ENCODE data around the gene IFT122. TPM values are rescaled to one million over a fixed set of nuclear protein-coding genes. Genes with fewer than 3 reads are reported as not detected.

Gene IFT122
- polyA plus RNA-seq, 6 donors from 2014 or later, result 4.4 to 9.7 (median 5.1) TPM; not detected in 1

DNA sequence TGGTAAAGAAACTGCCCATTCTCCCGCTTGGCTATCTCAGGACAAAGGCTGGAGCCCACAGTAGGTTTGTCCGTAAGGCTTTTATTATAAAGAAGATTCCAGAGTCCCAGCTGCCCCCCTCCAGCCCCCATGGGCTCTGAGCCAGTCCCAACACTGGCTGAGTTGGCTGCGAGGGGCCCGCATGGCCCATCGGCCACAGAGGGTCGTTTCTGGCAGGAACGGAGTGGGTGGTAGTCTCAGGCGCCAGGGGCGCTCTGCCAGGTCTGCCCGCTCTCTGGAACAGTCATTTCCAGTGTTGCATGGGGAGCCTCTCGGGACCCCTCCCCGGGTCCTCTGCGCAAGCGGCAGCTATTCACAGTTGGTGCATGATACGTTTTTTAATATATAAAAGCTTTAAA, 115.1 kb downstream of the IFT122 start:
- DNase-seq, result no peak
- Mint-ChIP-seq H3K36me3 (no peaks in the 10 kb centered on the region), H3K27me3 (peaks cover 5 to 25% (median 9%) of the 10 kb centered on the region in 3 donors), H3K27ac (no peak overlapping the region), H3K4me3 (no peak overlapping the region), H3K9me3 (no peaks in the 10 kb centered on the region), H3K4me1 (peaks cover 8 to 29% (median 17%) of the 10 kb centered on the region in 3 donors)
- no peak for ATAC-seq (ENCODE audit: low read depth in 2 of 2)

DNA sequence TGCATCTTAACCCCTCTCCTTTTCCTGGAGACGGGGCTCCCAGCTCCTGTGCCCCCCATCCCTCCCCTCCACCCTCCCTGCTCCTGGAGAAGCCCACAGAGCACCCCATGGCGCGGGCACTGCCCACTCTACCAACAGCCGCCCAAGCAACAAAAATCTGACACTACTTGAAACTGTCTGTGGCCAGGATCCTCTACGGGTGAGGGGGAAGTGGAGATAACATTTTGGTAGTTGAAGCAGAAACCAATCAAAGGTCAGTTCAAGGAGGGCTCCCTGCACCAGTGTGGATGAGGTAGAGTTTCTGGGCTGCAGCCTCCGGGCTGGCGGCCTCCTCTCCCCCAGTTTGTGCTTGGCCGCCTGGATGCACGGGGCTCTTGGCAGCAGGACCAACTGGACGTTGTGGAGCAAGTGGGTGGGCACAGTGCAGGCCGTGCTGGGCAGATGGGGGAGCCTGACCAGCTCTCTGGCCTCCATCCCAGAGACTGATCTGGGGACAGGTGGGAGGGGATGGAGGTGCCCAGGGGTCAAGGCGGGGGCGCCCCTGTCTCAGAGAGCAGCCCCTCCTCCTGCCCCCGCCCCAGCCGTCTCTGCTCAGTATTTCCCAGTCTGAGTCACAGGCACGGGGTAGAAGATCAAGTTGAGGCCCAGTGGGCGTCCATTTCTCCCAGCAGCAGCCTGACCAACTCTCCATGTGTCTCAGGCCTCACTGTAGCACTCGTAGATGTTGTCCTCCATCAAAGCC, 115.8 kb downstream of the IFT122 start:
- Mint-ChIP-seq H3K27ac (no peak overlapping the region), H3K27me3 (peaks cover 5 to 29% (median 9%) of the 10 kb centered on the region in 3 donors), H3K9me3 (no peaks in the 10 kb centered on the region), H3K36me3 (no peaks in the 10 kb centered on the region), H3K4me1 (peaks cover 12 to 33% (median 19%) of the 10 kb centered on the region in 3 donors), H3K4me3 (no peak overlapping the region)
- DNase-seq (no peak), ATAC-seq (ENCODE audit: low read depth in 2 of 2) (no peak)

DNA sequence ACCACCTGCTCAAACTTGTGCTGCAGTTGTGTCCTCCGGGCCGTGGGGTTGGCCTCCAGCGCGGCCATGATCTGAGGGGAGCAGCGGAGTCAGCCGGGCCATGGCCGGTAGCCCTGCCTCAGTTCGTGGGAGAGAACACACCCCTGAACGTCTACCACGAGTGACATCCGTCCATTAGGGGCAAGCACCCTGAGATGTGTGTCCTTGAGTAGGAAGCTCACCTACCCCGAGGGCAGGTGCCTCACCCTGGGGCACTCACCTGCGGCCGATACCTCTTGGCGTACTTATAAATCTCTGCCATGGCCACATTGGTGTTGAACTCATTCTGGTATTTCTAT, 116.3 kb downstream of the IFT122 start:
- H3K27me3 Mint-ChIP-seq, result peaks cover 5 to 31% (median 9%) of the 10 kb centered on the region in 3 donors
- H3K9me3 Mint-ChIP-seq, result no peaks in the 10 kb centered on the region
- H3K36me3 Mint-ChIP-seq, result no peaks in the 10 kb centered on the region
- no peak overlapping the region for H3K4me3 Mint-ChIP-seq
- ATAC-seq (ENCODE audit: low read depth in 2 of 2), result no peak
- no peak overlapping the region for H3K27ac Mint-ChIP-seq
- no peak for DNase-seq
- peaks cover 14 to 36% (median 20%) of the 10 kb centered on the region in 3 donors for H3K4me1 Mint-ChIP-seq

DNA sequence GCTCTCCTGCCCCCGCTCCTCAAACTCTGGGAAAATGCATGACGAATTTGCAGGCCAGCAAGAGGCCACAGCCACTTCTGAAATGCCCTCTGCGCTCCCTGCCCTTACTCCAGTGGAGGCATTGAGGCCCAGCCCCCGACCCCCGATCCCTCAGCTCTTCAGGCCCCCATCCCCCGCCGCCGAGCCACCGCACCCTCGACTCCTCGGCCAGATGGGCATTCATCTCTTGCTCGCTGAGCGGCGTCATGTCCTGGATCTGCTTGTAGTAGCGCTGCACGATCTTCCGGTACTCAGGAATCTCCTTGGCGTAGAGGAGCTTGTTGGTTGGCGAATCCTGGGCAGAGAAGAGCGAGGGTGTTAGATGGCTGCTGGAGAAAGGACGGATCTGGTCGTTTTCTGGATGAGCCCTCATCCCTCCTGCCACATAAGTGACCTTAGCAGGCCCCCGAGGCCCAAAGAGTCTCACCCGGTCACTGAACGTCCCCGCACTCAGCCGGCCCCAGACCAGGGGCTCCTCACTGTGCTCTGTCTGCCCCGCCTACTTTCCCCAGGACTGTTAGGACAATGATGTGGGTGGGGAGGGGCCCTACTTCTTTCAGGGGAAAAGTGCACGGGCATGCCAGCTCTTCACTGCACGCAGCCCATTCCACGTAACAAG, 117.0 kb downstream of the IFT122 start:
- Mint-ChIP-seq H3K36me3 (no peaks in the 10 kb centered on the region), H3K27ac (no peak overlapping the region), H3K4me3 (no peak overlapping the region), H3K4me1 (peaks cover 14 to 36% (median 20%) of the 10 kb centered on the region in 3 donors), H3K9me3 (no peaks in the 10 kb centered on the region), H3K27me3 (peaks cover 5 to 31% (median 9%) of the 10 kb centered on the region in 3 donors)
- DNase-seq (no peak), ATAC-seq (ENCODE audit: low read depth in 2 of 2) (no peak)

DNA sequence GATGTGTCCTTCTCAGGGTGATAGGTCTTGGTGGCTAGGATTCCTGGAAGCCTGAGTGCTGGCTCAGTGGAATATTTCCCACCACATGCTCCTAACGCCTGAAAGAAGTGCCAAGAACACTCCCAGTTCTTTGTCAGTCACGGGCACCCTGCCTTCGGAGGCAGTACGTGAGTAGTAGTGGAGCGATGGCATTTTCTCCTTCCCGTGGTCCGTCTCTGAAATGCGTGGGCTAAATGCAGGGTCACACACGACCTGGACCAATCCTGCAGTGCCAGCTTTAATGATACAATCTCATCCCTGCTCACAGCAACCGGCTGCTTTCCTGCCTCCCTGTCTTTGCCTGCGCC, 117.5 kb downstream of the IFT122 start:
- Mint-ChIP-seq H3K27ac (no peak overlapping the region), H3K36me3 (no peaks in the 10 kb centered on the region), H3K4me3 (no peak overlapping the region), H3K27me3 (peaks cover 5 to 31% (median 9%) of the 10 kb centered on the region in 3 donors), H3K4me1 (peaks cover 14 to 36% (median 20%) of the 10 kb centered on the region in 3 donors), H3K9me3 (no peaks in the 10 kb centered on the region)
- no peak for ATAC-seq (ENCODE audit: low read depth in 2 of 2)
- no peak for DNase-seq

DNA sequence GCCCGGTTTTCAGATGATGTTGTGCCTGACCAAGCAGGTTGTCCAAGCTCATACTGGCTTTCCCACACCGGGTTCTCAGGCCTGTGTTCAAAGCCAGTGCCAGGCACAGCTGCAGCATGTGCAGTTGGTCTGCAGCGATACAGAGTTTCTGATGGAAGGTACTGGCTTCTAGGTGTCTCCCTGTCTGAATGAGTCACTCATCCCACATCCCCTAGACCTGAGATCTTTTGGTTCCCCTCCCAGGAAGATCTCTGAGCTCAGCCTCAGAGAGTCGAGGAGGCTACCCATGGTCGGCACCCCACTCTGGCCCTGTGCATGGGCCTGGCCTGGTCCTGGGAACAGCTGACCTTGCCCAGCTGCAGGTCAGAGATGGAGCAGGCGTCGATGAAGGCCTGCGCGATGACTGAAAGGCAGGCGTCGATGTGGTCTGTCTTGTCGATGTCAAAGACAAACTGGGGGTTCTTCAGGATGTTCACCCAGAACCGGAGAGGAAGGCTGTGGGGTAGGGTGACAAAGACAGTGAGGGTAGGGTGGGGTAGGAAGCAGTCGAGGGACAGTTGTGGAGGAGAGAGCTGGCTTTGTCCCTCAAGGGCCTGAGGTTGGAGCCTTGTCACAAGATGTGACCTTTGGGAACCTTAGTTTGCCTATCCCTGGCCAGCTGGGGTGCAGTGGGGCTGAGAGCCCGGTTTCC, 118.2 kb downstream of the IFT122 start:
- Mint-ChIP-seq H3K27me3 (peaks cover 5 to 31% (median 9%) of the 10 kb centered on the region in 3 donors), H3K4me3 (peak overlapping the region in 1 of 8 donors; percentile 29), H3K9me3 (no peaks in the 10 kb centered on the region), H3K27ac (peak overlapping the region in 1 of 6 donors; percentile 86), H3K36me3 (no peaks in the 10 kb centered on the region), H3K4me1 (peaks cover 9 to 36% (median 20%) of the 10 kb centered on the region in 3 donors)
- ATAC-seq (ENCODE audit: low read depth in 2 of 2) (no peak), DNase-seq (no peak)

DNA sequence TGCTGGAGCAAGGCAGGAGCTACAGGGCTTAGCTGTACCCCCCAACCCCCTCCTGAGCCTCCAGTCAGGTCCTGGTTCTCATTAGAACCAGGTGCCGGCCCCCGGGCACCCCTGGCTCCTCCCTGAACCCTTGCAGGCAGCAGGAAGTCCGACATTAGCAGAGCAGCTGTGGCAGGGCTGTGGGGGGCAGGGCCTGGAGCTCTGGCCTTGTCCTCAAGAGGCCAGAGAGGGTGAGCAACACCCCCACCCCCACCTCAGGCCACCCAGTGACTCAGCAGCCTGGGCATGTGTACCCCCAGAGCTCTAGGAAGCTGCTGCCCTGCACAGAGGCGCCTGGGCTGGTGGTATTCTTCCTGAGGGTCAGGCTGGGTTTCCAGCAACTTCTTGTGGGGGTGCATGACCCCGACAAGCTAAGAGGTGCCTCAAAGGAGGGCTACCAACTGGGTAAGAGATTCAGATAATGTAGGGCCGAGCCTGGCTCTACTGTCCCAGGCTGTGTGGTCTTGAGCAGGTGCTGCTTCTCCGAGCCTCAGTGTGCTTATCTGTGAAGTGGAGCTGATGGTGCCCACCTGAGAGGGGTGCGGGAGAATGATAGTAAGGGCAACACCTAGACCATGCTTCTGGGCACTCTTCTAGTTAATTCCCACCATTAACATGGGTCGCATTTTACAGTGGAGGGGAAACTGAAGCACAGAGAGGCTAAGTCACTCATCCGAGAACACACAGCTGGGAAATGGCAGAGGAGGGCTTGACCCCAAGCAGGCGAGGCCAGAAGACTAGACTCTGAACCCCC, 118.9 kb downstream of the IFT122 start:
- Mint-ChIP-seq H3K27ac (peak overlapping the region in 1 of 6 donors; percentile 24), H3K9me3 (no peaks in the 10 kb centered on the region), H3K36me3 (no peaks in the 10 kb centered on the region), H3K27me3 (peaks cover 5 to 31% (median 9%) of the 10 kb centered on the region in 3 donors), H3K4me1 (peaks cover 9 to 31% (median 16%) of the 10 kb centered on the region in 3 donors), H3K4me3 (no peak overlapping the region)
- DNase-seq (no peak), ATAC-seq (ENCODE audit: low read depth in 2 of 2) (no peak)

DNA sequence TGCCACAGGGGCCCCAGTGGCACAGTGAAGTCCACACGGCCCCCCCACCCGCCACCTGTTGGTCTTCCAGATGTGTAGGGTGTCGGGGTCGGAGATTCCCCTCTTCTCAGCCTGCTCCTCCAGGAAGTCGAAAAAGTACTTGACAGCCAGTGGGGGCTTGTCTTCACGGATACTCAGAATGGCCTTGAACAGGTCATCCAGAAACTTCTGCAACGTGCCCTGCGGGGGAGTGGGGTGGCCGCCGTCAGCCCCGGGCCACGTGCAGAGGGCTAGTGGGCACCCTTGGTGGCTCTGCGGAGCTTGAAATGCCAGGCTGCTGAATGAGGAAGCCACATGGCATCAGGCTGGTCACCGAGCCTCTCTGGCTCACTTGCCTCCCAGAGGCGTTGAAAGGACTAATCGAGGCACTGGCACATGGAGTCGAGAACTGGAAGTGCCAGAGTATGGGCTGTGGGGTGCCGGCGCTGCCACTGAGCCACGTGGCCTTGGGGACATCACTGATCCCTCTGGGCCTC, 119.6 kb downstream of the IFT122 start:
- Mint-ChIP-seq H3K27ac (no peak overlapping the region), H3K4me3 (no peak overlapping the region), H3K36me3 (no peaks in the 10 kb centered on the region), H3K4me1 (peaks cover 9 to 25% (median 9%) of the 10 kb centered on the region in 3 donors), H3K27me3 (peaks cover 5 to 25% (median 9%) of the 10 kb centered on the region in 3 donors), H3K9me3 (no peaks in the 10 kb centered on the region)
- no peak for ATAC-seq (ENCODE audit: low read depth in 2 of 2)
- no peak for DNase-seq

DNA sequence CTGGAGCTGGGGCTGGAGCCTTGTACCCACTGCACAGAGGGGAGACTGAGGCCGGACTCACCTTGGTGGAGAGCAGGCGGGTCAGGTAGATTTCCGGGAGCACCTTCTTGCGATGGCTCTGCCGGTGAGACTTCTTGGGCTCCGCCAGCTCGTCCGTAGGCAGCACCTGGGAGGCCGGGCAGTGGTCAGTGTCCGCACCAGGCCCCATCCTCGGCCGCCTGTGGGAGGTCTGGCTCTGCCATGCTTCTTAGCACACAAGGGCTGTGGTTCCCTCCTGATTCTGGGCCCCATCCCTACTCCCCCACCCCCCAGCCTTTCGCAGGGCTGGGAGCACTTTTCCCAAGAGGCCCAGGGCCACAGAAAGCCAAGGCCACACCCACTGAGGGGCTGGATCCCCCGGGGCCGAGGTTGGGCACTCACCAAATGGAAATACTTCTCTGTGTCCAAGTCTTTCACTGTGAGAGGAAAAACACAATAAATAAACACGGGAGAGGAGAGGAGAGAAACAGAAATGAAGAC, 120.3 kb downstream of the IFT122 start:
- ATAC-seq (ENCODE audit: low read depth in 2 of 2) (no peak), DNase-seq (no peak)
- H3K4me3 Mint-ChIP-seq, result no peak overlapping the region
- H3K27ac Mint-ChIP-seq, result peak overlapping the region in 3 of 6 donors; percentile 63 to 93 (median 85)
- H3K9me3 Mint-ChIP-seq, result no peaks in the 10 kb centered on the region
- peaks cover 5 to 23% (median 9%) of the 10 kb centered on the region in 3 donors for H3K27me3 Mint-ChIP-seq
- no peaks in the 10 kb centered on the region for H3K36me3 Mint-ChIP-seq
- H3K4me1 Mint-ChIP-seq, result peaks cover 9 to 23% (median 9%) of the 10 kb centered on the region in 3 donors

DNA sequence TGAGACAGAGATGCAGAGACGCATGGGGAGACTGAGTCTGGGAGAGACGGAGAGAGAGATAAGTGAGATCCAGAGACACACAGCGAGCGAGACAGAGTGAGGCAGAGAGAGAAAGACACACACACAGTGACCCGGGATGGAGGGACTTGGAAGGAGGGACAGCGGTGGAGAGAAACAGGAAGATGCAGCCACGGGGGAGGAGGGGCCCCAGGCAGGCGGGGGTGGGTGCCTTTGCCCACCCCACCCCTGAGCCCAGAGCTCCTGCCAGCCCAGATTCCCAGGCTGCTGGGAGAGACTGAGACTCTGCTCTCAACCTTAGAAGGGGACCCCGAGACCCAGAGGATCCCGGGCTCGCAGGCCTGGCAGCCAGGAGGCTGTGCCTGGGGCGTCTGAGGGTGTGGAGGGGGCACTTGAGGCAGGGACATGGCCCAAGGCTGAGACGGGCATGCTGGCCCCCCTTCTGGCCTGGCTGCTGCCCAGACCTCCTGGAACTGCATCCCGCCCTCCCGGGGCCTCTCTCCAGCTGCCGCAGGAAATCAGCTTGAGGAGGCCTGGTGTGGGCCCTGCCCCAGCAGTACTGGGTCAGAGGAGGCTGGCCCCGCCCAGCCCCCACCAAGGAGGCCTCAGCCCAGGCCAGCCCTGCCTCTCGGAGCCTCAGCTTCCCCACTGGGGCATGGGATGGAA, 121.0 kb downstream of the IFT122 start:
- Mint-ChIP-seq H3K4me1 (peaks cover 9 to 23% (median 9%) of the 10 kb centered on the region in 3 donors), H3K27ac (peak overlapping the region in 3 of 6 donors; percentile 1 to 85 (median 63)), H3K27me3 (peaks cover 5 to 23% (median 9%) of the 10 kb centered on the region in 3 donors), H3K36me3 (no peaks in the 10 kb centered on the region), H3K4me3 (no peak overlapping the region), H3K9me3 (no peaks in the 10 kb centered on the region)
- ATAC-seq (ENCODE audit: low read depth in 2 of 2) (no peak), DNase-seq (no peak)

DNA sequence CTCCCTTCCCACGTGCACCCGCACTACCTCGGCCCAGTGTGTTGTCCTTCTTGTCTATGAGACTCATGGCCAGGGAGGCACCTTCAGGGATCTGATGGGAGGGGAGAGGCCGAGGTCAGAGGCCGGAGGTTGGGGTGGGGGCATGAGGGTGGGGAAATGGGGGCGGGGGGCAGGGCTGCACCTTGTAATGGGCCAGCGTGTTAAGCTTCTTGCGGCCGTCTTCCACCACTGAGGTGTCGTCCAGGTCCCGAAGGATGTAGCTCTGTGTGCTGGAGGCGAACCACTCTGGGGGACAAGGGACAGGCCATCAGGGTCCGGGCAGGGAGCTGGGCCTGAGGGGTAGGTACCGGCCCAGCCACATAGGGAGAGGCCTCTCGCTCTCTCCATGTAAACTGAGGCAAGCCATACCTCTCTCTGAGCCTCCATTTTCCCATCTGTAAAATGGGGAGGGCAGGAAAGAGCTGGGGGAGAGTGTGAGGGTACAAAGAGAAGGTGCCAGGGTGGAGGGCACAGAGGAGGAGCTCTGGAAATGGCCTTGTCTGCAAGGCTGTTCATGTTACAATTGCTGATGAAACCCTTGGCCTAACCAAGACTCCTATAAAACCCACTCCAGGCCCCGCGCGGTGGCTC, 121.7 kb downstream of the IFT122 start:
- H3K4me3 Mint-ChIP-seq, result no peak overlapping the region
- peak overlapping the region in 1 of 6 donors; percentile 32 for H3K27ac Mint-ChIP-seq
- no peaks in the 10 kb centered on the region for H3K36me3 Mint-ChIP-seq
- DNase-seq (no peak), ATAC-seq (ENCODE audit: low read depth in 2 of 2) (no peak)
- H3K27me3 Mint-ChIP-seq, result peaks cover 5 to 23% (median 9%) of the 10 kb centered on the region in 3 donors
- peaks cover 9 to 23% (median 9%) of the 10 kb centered on the region in 3 donors for H3K4me1 Mint-ChIP-seq
- no peaks in the 10 kb centered on the region for H3K9me3 Mint-ChIP-seq

DNA sequence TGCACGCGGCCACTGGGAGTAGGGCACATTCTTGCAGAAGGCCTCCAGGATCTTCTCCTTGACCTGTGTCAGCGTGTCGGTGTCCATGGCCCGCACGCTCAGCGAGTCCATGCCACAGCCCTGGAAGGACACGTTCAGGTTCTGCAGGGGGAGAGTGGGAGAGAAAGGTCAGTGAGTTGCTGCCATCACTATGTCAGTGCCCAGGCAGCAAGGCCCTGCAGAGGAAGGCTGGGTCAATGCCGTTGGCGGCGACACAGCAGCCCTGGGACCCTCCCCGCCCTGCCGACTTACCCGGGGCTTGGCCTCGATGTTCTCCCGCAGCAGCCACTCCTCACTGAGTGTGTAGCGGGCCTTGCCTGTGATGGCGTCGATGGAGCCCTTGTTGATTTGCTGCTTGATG, 122.8 kb downstream of the IFT122 start:
- DNase-seq, result no peak
- H3K27ac Mint-ChIP-seq, result no peak overlapping the region
- peaks cover 9 to 21% (median 9%) of the 10 kb centered on the region in 3 donors for H3K4me1 Mint-ChIP-seq
- ATAC-seq (ENCODE audit: low read depth in 2 of 2), result no peak
- H3K36me3 Mint-ChIP-seq, result no peaks in the 10 kb centered on the region
- H3K27me3 Mint-ChIP-seq, result peaks cover 1 to 15% (median 4%) of the 10 kb centered on the region in 3 donors
- no peaks in the 10 kb centered on the region for H3K9me3 Mint-ChIP-seq
- no peak overlapping the region for H3K4me3 Mint-ChIP-seq
